Measurements from ENCODE around the gene UGT1A8.
"Not testable (repeated sequence)": the region's sequence is repeated elsewhere in the genome, so short reads cannot be mapped to it uniquely, and the experiment has no call there.

The UGT1A8 gene

GRCh38 chr2:233736868-233737653, 119.6 kb downstream of the UGT1A8 start:
- DNase-seq, result not testable (repeated sequence)

- DNase-seq, result no peak
These were observed 123.4 kb downstream of the UGT1A8 start for GRCh38 chr2:233740870-233741269.

DNA sequence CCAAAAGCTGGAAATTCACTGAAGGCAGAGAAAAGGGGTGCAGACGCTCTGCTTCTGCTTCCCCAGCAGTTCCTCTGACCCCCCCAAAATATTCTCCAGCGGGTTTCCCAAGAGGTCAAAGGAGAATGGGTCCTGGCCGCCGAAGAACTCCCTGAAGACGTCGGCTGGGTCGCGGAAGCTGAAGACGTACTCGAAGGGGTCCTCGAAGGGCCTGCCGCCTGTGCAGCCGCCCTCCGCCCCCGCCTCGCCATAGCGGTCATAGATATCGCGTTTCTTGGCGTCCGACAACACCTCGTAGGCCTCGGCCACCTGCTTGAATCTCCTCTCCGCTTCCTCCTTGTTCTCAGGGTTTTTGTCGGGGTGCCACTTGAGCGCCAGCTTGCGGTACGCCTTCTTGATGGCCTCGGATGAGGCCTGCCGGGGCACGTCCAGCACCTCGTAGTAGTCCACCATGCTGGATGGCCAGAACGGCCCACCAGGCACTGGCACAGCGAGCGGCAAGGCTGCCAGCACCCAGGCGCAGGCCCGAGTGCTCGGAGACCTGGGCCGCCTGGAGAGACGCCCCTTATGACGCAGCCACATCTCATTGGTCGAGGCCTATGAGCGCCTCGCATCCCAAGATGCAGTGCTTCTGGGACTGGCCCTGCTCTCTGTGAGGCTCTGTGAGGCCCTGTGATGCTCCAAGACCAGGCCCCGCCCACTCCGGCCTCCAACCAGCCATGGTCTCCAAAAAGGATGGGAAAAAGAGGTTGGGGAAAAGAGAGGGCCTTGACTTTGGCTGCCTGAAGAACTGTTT, 126.2 kb downstream of the UGT1A8 start:
- DNase-seq, result no peak

DNA sequence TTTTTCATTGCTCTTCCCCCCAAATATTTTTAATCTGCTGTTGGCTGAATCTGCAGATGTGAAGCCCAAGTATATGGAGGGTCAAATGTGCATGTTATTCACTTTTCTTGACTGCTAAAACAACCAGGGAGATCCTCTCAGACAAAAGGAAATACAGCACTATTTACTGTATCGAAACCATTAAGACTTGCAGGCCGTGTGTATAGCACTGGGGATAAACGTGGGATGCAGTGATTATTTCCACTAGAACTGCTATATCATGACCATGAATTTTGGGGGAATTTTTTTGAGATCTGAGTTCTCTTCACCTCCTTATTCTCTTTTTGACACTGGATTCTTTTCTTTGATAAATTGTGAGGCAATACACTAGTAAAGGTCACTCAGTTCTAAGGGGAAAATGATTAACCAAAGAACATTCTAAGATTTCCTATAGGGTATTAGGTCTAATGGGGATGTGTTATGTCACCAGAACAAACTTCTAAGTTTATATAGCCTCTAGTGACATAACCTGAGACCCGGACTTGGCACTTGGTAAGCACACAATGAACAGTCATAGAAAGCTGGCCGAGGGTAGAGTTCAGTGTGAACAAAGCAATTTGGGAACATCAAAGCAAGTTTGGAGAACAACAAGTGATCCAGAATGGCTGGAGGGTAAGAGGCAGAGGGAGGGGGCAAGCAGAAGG, 127.8 kb downstream of the UGT1A8 start:
- no peak for DNase-seq

- DNase-seq, result not testable (repeated sequence)
These were observed 128.4 kb downstream of the UGT1A8 start for GRCh38 chr2:233745838-233746237.

DNA sequence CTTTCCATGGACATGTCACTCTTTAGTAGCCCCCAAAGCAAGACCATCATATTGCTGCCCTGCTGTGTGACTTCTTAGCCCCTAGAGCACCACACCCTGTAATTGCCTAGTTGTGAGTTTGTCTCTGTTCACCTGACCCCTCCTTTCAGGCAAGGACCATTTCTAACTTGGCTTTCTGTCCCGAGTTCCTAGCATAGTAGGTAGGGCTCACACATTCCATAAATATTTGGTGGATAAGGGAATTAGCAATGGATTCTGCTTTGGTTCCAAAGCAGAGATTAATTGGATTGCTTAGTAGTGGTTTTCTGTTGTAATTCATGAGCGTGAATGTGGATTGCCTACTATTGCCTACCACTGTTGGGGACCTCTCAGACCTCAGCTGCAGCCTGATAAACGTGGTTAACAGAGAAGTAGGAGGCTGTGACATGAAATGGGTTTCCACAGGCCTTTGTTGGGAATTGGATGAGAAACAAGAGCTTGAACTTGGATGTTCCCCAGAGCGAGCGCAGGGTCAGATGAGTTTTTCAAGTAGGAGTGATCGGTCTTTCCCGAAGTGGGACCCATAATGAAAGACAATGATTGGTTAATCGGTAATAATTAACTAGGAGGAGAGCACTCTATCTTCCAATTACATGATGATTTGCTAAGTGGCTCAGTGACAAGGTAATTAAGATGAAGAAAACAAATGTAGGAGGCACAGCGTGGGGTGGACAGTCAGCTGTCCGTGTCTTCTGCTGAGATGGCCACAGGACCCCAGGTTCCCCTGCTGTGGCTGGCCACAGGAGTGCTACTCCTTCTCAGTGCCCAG, 129.2 kb downstream of the UGT1A8 start:
- no peak for DNase-seq

DNA sequence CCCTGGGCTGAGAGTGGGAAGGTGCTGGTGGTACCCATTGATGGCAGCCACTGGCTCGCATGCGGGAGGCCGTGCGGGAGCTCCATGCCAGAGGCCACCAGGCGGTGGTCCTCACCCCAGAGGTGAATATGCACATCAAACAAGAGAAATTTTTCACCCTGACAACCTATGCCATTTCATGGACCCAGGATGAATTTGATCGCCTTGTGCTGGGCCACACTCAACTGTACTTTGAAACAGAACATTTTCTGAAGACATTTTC, 129.8 kb downstream of the UGT1A8 start:
- DNase-seq, result no peak

- not testable (repeated sequence) for DNase-seq
These were observed 133.3 kb downstream of the UGT1A8 start for GRCh38 chr2:233750689-233751088.

DNA sequence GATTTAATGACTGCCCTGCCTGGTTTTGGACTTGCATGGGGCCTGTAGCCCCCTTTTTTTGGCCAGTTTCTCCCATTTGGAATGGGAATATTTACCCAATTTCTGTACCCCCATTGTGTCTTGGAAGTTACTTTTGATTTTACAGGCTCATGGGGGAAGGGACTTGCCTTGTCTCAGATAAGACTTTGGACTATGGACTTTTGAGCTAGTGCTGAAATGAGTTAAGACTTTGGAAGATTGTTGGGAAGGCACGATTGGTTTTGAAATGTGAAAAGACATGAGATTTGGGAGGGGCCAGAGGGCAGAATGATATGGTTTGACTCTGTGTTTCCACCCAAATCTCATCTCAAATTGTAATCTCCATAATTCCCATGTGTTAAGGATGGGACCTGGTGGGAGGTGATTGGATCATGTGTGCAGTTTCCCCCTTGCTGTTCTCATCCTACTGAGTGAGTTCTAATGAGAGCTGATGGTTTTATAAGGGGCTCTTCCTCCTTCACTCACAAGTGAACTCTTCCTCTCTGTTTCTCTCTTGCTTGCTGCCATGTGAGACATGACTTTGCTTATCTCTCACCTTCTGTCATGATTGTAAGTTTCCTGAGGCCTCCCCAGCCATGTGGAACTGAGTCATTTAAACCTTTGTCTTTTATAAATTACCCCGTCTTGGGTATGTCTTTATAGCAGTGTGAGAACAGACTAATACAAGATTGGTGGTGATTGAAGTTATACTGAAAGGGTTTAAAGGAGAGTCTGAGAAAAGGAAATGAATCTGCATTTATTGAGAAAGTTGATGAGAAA, 134.0 kb downstream of the UGT1A8 start:
- not testable (repeated sequence) for DNase-seq

- DNase-seq, result no peak
These were observed 137.6 kb downstream of the UGT1A8 start for GRCh38 chr2:233754872-233755611.

DNA sequence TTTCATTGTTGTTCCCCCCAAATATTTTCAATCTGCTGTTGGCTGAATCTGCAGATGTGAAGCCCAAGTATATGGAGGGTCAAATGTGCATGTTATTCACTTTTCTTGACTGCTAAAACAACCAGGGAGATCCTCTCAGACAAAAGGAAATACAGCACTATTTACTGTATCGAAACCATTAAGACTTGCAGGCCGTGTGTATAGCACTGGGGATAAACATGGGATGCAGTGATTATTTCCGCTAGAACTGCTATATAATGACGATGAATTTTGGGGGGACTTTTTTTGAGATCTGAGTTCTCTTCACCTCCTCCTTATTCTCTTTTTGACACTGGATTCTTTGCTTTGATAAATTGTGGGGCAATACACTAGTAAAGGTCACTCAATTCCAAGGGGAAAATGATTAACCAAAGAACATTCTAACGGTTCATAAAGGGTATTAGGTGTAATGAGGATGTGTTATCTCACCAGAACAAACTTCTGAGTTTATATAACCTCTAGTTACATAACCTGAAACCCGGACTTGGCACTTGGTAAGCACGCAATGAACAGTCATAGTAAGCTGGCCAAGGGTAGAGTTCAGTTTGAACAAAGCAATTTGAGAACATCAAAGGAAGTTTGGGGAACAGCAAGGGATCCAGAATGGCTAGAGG, 139.1 kb downstream of the UGT1A8 start:
- no peak for DNase-seq

GRCh38 chr2:233758141-233758540, 140.7 kb downstream of the UGT1A8 start:
- no peak for DNase-seq

- no peak for DNase-seq
These were observed 141.4 kb downstream of the UGT1A8 start for GRCh38 chr2:233758849-233759248.

DNA sequence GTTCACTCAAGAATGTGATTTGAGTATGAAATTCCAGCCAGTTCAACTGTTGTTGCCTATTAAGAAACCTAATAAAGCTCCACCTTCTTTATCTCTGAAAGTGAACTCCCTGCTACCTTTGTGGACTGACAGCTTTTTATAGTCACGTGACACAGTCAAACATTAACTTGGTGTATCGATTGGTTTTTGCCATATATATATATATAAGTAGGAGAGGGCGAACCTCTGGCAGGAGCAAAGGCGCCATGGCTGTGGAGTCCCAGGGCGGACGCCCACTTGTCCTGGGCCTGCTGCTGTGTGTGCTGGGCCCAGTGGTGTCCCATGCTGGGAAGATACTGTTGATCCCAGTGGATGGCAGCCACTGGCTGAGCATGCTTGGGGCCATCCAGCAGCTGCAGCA, 142.6 kb downstream of the UGT1A8 start, which contains the start of gene UGT1A1:
Gene UGT1A1, plus strand, starts transcription at position 228 of the 400 bp plus-strand sequence. Its CDS starts 18 bp downstream, at position 246.
- no peak for DNase-seq

DNA sequence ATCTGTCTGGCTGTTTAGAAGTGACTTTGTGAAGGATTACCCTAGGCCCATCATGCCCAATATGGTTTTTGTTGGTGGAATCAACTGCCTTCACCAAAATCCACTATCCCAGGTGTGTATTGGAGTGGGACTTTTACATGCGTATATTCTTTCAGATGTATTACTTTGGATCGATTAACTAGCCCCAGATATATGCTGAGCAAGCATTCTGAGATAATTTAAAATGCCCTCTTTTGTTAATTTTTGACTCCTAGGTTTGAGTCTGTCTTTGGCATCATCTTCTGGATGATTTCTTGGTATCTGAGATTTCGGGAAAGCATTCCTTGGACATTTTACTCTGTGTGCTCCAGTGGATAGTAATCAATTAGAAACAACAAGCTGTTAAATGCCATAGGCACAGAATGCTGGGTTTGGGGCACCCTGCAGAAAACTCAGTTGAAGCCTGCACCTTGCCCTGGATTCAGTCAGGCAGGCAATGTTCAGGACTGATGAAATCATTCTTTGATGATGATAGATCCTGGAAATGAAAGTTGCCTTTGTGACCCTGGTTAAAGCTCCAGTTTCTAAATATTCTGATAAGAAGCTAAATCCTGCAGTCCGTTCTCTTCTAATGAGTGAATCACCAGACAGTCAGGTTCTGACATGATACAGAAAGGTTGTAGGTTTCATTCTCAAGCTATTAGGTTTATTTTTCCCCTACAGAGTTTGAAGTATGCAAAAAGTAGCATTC, 143.8 kb downstream of the UGT1A8 start:
- DNase-seq, result no peak

- no peak for DNase-seq
These were observed 146.8 kb downstream of the UGT1A8 start for GRCh38 chr2:233764264-233764663.

DNA sequence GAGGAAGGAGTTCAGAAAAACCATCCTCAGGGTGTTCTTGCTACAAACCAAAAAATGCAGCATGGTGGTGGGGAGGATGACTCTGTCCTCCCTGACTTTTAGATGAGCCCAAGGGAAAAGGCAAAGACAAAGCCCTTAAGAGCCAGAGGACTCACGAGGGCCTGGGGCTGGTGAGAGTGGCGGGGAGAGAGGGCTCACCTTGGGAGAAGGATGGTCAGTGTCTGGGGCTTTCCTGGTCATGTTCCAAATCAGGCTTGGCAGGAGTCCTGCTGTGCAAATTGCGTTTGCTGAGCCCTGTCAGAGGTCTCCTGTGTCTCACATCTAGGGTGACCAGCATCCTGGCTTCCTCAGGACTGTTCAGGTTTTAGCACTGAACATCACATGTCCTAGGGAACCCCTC, 147.3 kb downstream of the UGT1A8 start:
- DNase-seq, result no peak

DNA sequence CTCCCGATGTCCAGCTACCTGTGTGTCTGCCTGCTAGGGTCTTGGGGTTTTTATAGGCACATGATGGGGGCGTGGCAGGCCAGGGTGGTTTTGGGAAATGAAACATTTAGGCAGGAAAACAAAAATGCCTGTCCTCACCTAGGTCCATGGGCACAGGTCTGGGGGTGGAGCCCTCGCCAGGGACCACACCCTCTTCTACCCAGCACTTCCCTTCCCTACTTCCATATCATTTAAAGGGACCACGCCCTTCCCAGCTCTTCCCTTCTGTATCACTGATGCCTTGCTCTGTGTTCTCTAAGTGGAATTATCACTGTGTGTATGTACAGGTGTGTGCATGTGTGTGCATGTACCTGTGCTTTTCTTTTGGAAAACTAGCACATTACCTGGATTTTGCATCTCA, 149.0 kb downstream of the UGT1A8 start:
- no peak for DNase-seq

DNA sequence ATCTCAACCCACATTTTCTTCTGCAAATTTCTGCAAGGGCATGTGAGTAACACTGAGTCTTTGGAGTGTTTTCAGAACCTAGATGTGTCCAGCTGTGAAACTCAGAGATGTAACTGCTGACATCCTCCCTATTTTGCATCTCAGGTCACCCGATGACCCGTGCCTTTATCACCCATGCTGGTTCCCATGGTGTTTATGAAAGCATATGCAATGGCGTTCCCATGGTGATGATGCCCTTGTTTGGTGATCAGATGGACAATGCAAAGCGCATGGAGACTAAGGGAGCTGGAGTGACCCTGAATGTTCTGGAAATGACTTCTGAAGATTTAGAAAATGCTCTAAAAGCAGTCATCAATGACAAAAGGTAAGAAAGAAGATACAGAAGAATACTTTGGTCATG, 150.6 kb downstream of the UGT1A8 start:
- DNase-seq, result no peak

DNA sequence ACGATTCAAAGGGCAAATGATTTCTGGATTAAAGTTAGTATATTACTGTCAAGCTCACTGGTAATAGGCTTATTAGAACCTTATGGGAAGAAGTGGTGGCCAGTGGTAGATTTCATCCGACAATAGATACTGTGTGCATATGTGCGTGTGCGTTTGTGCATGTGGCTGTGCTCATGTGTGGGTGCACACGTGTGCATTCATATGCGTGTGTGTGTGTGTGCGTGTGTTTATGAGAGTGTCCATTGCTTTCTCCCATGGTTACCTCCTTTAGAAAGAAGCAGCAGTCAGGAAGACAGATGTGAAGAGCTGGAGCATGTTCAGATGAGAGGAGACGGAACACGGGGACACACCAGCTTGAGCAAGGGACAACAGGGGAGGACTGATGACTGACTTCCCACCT, 151.8 kb downstream of the UGT1A8 start:
- no peak for DNase-seq
